ENCODE data around the gene CXADR. TPM values are rescaled to one million over a fixed set of nuclear protein-coding genes. Genes with fewer than 3 reads are reported as not detected.
A peak's percentile ranks its signal among the peaks of the same experiment; 100 is the strongest.
"Not testable (repeated sequence)": the region's sequence is repeated elsewhere in the genome, so short reads cannot be mapped to it uniquely, and the experiment has no call there.

Gene CXADR
- total RNA-seq, 1 experiment from 2014 or later = 2.1 TPM

DNA sequence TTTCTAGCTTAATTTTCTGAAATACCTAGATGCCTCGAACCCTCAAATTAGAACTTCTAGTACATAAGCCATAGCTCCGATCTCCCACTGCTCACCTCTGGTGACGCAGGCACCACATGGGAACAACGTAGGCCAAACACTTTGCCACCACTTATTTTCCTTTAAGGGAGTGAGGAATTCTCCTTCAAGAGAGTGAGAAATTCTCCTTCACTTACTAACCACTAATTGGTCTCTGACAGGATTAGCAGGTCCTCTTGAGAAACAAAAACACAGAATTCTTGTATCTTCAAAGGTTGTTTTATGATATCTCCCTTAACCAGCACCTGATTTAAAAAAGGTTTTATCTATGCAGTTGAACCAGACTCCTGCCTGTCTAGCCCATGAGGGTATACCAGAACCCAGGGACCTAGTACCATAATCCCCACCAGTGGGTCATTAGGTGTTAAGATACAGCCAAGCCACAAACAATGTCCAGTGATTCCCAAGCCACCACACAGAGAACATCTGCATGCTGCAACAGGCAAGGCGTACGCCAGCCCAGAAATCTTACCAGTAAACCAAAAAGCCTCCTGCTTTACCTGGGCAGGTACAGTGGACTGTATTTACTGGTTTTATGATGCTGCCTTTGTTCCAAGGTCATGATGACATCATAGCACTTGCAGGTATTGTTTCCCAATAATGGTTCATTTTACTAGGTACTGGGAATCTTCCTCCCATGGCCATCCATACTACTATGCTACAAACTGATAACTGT lies 20.3 kb upstream of the CXADR start:
- H3K27me3 ChIP-seq = no peaks in the 10 kb centered on the region; the same call in 1 of the 2 replicates
- no peaks in the 10 kb centered on the region; the same call in 1 of the 2 replicates for H3K36me3 ChIP-seq
- no peak overlapping the region for H3K4me3 ChIP-seq
- no peaks in the 10 kb centered on the region for H3K4me1 ChIP-seq
- H3K27ac ChIP-seq = no peak overlapping the region
- DNase-seq = no peak
- H3K9me3 ChIP-seq (replicated peaks) = no peaks in the 10 kb centered on the region

GRCh38 chr21:17494051-17494450 lies 18.8 kb upstream of the CXADR start:
- DNase-seq = no peak
- no peaks in the 10 kb centered on the region for H3K9me3 ChIP-seq (replicated peaks)
- H3K36me3 ChIP-seq = no peaks in the 10 kb centered on the region; the same call in 1 of the 2 replicates
- no peaks in the 10 kb centered on the region for H3K4me1 ChIP-seq
- no peak overlapping the region for H3K27ac ChIP-seq
- H3K27me3 ChIP-seq = no peaks in the 10 kb centered on the region; the same call in 1 of the 2 replicates
- no peak overlapping the region for H3K4me3 ChIP-seq

DNA sequence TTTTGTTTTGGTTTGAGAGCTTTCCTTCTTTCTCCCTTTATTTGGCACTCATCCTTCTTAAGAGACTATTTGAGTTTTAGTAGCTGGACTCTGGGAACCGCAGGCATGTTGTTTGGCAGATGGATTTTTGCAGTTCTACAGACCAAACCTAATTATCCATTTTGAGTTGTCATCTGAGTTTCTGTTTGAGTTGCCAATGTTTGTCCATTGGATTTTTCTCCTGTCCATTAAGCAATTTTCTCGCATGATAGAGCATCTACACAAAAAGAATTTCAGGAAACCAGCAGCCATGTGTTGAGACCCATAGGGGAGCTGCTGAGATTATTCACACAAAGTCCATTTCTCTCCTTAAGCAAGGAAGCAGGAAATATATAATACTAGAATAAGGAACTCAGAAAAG lies 17.2 kb upstream of the CXADR start:
- Histone ChIP-seq H3K9me3 (replicated peaks) (no peaks in the 10 kb centered on the region), H3K36me3 (no peaks in the 10 kb centered on the region), H3K27me3 (no peaks in the 10 kb centered on the region; the same call in 1 of the 2 replicates), H3K4me1 (no peaks in the 10 kb centered on the region), H3K27ac (no peak overlapping the region), H3K4me3 (no peak overlapping the region)
- DNase-seq = no peak

DNA sequence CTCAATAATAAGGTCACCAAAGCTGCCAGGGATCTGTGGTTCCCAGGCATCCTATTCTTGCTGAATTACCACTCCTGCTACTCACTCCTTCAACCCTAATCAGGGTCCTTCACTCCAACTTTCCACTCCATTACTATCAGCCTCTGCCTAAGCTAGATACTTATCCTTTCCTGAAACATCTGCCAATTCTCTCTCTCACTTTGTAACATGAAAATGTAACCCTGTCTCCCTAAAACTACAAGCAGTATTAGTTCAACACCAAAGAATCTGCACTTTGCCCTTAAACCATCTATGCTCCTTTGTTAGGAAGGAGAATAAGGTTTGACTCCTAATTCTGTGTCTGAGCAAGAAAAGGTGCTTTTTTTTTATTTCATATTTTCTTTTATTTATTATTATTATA lies 15.5 kb upstream of the CXADR start:
- Histone ChIP-seq H3K9me3 (replicated peaks) (no peaks in the 10 kb centered on the region), H3K4me3 (no peak overlapping the region), H3K27ac (no peak overlapping the region), H3K4me1 (no peaks in the 10 kb centered on the region), H3K27me3 (no peaks in the 10 kb centered on the region; the same call in 1 of the 2 replicates), H3K36me3 (no peaks in the 10 kb centered on the region)
- DNase-seq = no peak

GRCh38 chr21:17498586-17498985 lies 14.3 kb upstream of the CXADR start:
- Histone ChIP-seq H3K4me1 (no peaks in the 10 kb centered on the region), H3K27ac (no peak overlapping the region), H3K4me3 (no peak overlapping the region), H3K27me3 (no peaks in the 10 kb centered on the region; the same call in 1 of the 2 replicates), H3K9me3 (replicated peaks) (no peaks in the 10 kb centered on the region), H3K36me3 (no peaks in the 10 kb centered on the region)
- no peak for DNase-seq

DNA sequence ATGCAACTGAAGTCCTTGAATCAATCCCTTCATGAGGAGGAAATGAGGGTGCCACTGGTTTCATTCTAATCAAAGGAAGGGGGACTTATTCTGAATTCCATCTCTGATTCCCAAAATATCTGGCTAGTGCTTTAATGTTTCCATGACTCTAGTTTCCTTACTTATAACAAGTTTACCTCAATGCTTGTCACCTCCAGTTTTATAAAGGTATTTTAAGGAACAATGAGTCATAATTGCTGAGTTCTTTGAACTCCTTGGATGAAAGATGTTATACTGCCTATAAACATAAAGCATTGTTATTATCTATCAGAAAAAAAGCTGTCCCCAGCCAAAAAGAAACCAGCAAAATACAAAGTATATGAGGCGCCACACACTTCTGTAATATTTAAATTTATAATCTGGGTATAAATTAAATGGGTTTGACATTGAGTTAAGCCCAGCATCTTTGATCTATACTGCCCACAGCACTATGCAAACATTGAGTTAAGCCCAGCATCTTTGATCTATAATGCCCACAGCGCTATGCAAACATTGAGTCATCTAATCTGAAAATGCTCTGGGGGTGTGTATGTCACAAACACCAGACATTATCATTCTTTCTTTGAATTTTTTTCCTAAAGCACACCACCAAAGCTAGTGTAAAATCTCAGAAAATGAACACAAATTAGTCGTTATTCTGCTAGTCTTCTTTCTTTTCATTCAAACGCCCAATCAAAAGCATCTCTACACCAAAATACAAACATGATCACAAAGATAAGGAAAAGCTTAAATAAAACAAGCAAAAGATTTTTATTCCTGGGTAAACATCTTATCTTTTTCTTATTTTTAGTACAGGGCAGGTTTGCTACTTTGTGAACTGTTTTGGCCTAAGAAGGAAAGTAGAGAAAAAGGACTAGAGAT lies 11.5 kb upstream of the CXADR start:
- Histone ChIP-seq H3K27me3 (no peaks in the 10 kb centered on the region; the same call in 1 of the 2 replicates), H3K27ac (no peak overlapping the region), H3K9me3 (replicated peaks) (no peaks in the 10 kb centered on the region; the same call in 1 of the 2 replicates), H3K4me3 (no peak overlapping the region), H3K36me3 (no peaks in the 10 kb centered on the region), H3K4me1 (no peaks in the 10 kb centered on the region)
- DNase-seq = no peak

GRCh38 chr21:17502985-17503384 lies 9.9 kb upstream of the CXADR start:
- H3K9me3 ChIP-seq (replicated peaks); H3K27me3 ChIP-seq; H3K27ac ChIP-seq; DNase-seq; H3K4me3 ChIP-seq; H3K36me3 ChIP-seq; H3K4me1 ChIP-seq: not testable (repeated sequence)

DNA sequence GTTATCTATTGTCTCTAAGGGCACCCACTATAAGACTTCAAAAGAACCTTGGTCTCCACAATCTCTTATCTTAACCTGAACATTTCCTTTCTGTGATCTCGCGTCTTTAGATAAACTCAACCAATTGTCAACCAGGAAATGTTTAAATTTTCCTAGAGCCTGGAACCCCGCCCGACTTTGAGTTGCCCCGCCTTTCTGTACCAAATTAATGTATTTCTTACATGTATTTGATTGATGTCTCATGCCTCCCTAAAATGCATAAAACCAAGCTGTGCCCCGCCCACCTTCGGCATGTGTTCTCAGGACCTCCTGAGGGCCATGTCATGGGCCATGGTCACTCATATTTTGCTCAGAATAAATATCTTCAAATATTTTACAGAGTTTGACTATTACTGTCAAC lies 5.9 kb upstream of the CXADR start:
- H3K9me3 ChIP-seq (replicated peaks) = no peaks in the 10 kb centered on the region; the same call in 1 of the 2 replicates
- H3K27me3 ChIP-seq = no peaks in the 10 kb centered on the region
- no peaks in the 10 kb centered on the region for H3K4me1 ChIP-seq
- H3K36me3 ChIP-seq = no peaks in the 10 kb centered on the region
- H3K4me3 ChIP-seq = no peak overlapping the region
- DNase-seq = no peak
- no peak overlapping the region for H3K27ac ChIP-seq

DNA sequence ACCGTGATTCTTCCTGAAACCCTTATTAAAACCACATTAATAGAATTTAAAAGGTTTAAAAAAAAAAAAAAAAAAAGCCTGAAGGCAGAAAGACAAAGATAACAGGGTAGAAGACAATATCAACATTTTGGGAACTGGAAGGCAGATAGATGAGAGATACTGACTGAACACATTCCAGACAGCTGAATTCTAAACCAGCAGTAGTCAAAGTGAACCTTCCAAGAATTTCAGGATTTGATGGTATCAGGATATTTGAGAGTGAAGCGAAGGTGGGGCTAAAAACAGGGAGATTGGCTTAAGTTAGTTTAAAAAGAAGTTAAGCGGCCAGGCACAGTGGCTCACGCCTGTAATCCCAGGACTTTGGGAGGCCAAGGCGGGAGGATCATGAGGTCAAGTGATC lies 5.3 kb upstream of the CXADR start:
- Histone ChIP-seq H3K4me1 (no peaks in the 10 kb centered on the region), H3K9me3 (replicated peaks) (no peaks in the 10 kb centered on the region; the same call in 1 of the 2 replicates), H3K36me3 (no peaks in the 10 kb centered on the region), H3K4me3 (no peak overlapping the region), H3K27me3 (no peaks in the 10 kb centered on the region), H3K27ac (no peak overlapping the region)
- DNase-seq = no peak

- H3K4me1 ChIP-seq = peaks cover 5% of the 10 kb centered on the region; the same call in 1 of the 2 replicates
- peak; percentile 27 to 38 for DNase-seq
- H3K36me3 ChIP-seq = no peaks in the 10 kb centered on the region
- H3K27ac ChIP-seq = no peak overlapping the region
- no peaks in the 10 kb centered on the region for H3K9me3 ChIP-seq (replicated peaks)
- H3K4me3 ChIP-seq = peak overlapping the region; percentile 93
- H3K27me3 ChIP-seq = peaks cover 8% of the 10 kb centered on the region; the same call in 1 of the 2 replicates
Observed at GRCh38 chr21:17513214-17514123, 626 bp downstream of the CXADR start.

DNA sequence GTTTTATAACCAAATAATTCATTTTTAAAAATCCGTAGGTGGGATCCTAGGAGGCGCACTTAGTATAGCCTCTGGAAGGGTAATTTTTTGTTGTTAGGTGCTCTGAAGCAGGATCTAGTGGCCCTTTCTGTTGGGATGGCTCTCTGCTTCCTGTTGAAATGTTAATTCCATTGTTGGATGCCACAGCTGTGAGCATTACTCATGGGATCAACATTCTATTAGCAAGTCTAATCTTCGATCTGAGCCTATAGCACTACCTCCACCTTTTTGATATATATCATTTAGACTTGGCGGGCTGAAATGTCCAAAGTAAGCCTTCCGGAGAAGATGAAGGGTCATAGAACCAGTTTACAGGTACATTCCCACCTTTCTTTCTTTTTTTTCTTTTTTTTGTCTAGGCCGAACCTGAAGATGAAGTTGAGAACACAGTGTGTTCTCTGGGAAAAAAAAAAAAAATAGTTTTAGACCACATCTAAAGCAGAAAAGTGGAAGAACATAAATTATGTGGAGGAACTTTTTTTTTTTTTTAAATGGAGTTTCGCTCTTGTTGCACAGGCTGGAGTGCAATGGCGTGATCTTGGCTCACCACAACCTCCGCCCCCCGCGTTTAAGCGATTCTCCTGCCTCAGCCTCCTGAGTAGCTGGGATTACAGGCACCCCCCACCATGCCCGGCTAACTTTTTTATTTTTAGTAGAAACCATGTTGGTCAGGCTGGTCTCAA lies 1.4 kb downstream of the CXADR start:
- Histone ChIP-seq H3K4me3 (peak overlapping the region; percentile 93), H3K27ac (no peak overlapping the region), H3K4me1 (peaks cover 5% of the 10 kb centered on the region; the same call in 1 of the 2 replicates), H3K36me3 (no peaks in the 10 kb centered on the region), H3K9me3 (replicated peaks) (no peaks in the 10 kb centered on the region), H3K27me3 (peaks cover 8% of the 10 kb centered on the region; the same call in 1 of the 2 replicates)
- DNase-seq = no peak

DNA sequence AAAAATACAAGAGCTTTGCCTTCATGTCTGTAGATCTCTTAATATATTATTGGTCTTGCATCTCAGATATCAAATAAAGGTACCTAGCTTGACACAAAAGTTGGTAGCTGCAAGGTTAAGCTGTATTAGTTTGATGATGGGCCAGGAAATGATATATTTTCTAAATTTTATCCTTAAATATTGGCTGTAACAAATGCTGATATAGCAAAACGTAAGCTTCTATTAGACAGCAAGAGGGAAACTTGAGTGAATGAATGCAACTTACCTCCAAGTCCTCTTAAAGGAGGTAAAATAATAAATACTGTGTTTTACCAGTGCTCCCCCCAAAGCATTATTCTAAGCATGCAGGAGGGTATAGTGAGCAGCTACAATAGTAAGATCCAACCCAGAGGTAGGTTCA lies 4.2 kb downstream of the CXADR start:
- not testable (repeated sequence) for H3K27ac ChIP-seq; H3K9me3 ChIP-seq (replicated peaks); H3K27me3 ChIP-seq; H3K4me3 ChIP-seq; H3K4me1 ChIP-seq; H3K36me3 ChIP-seq; DNase-seq

GRCh38 chr21:17519208-17519738 lies 6.4 kb downstream of the CXADR start:
- no peak for DNase-seq
- Histone ChIP-seq H3K4me3 (no peak overlapping the region), H3K27ac (no peak overlapping the region), H3K27me3 (no peaks in the 10 kb centered on the region; the same call in 1 of the 2 replicates), H3K36me3 (no peaks in the 10 kb centered on the region), H3K4me1 (no peaks in the 10 kb centered on the region), H3K9me3 (replicated peaks) (no peaks in the 10 kb centered on the region)

All from SJCRH30 (cell line).